Measurements from ENCODE around the gene JAML. TPM values are rescaled to one million over a fixed set of nuclear protein-coding genes. Genes with fewer than 3 reads are reported as not detected.
A peak's percentile ranks its signal among the peaks of the same experiment; 100 is the strongest.

Gene JAML
- total and polyA plus RNA-seq, 9 of the 15 experiments (the other 6 are each of a cell fraction or from before 2014, with no cell fraction given), result 0.05 to 0.32 (median 0.22) TPM; not detected in 4

GRCh38 chr11:118145285-118146227, 79.3 kb downstream of the JAML start (continued):
- TF ChIP-seq HNRNPLL (IDR thresholded peaks at IDR 0.05; ENCODE audit: low read depth, low read length, poor library complexity, severe bottlenecking), result peak; percentile 68

DNA sequence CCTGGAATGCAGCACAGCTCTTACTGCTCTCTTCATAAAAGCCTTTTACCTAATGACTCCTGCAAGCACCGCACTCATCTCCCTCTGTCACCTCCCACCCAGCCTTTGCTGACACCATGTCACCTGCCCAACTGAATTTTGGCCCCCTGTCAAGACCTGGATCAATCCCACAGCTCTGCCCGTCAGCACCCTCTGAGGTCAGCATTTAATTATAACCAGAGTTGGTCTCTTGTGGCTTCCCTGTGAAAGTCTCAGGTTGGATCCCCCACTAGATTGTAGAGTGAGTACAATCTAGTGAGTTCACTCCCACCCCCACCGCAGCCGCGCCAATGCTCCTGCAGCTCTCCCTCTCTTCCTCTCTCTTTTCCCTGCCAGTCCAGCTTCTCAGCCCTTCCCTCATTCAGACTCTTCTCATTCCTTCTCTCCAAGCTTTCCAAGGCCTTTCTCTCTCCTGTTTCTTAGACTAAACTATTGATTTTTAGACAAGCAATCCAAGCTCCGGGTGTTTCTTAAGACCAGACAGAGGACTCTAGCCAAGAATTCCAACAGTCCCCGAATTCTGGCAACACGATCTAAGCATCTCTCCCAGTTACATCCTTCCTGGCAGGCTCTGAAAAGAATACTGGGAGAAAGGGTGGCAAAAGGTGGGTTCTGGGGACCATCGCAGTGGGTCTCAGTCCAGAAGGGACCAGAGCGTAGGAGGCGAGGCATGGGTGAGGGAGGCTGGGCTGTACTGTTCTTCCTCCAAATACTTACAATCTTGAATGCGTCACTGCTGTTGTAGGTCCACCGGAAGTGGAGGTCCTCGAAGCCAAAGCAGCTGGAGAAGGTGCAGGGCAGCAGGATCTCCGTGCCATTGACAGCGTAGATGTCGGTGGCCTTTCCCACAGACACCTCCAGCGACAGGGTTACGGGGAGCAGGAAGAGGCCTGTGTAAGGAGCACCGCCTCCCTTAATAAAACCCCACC, 80.2 kb downstream of the JAML start:
- no peaks in the 10 kb centered on the region for H3K79me2 ChIP-seq (ENCODE audit: control insufficient read depth, insufficient read depth, low read length)
- H3K4me1 ChIP-seq (replicated peaks in 1 of 2; ENCODE audit: control insufficient read depth in 2 of 2, insufficient read depth in 2 of 2, low read length in 2 of 2), result peaks cover 0 to 11% of the 10 kb centered on the region in 2 experiments; a peak in 3 of 5 replicates
- no peaks in the 10 kb centered on the region for H4K20me1 ChIP-seq (replicated peaks; ENCODE audit: control insufficient read depth, insufficient read depth, low read length)
- no TSS peak for BruUV-seq (replicated peaks)
- H3K4me2 ChIP-seq (ENCODE audit: insufficient read depth, low read length), result no peak overlapping the region
- in situ Hi-C loops (cut with MboI) (no loop called here), intact Hi-C loops (cut with micrococcal nuclease) (loop anchor here (1.0 to 2.0 kb wide), 4 partner anchors 27 to 208 kb away; no protein-coding TSS in a partner anchor)
- no peak overlapping the region for H3K27ac ChIP-seq (ENCODE audit: extremely low read depth, low read depth, low read length)
- WGBS (ENCODE audit: insufficient coverage, low coverage, missing lambda C conversion rate), result 5% methylated on average over 20 of the region's 20 CpGs
- H2AFZ ChIP-seq (ENCODE audit: low read depth, low read length), result no peak overlapping the region
- CTCF ChIA-PET (ENCODE audit: low intra/inter-chr PET ratio), result interaction anchor here (0.6 to 2.2 kb wide), 5 partner anchors 27 to 515 kb away, joined by 3 to 17 read pairs (median 5); no protein-coding TSS in a partner anchor
- no peaks in the 10 kb centered on the region for H3K36me3 ChIP-seq (ENCODE audit: control insufficient read depth, insufficient read depth, low read length)
- no peak overlapping the region for H3K4me3 ChIP-seq
- no peak overlapping the region for H3K9ac ChIP-seq (ENCODE audit: insufficient read depth in 1 of 2, low read depth in 2 of 2, low read length in 2 of 2)
- FAIRE-seq, result no peak
- POLR2A ChIA-PET, result interaction anchor here (0.8 to 1.4 kb wide), 3 partner anchors 10 to 29 kb away, joined by 4 to 7 read pairs (median 5); no protein-coding TSS in a partner anchor
- no peaks in the 10 kb centered on the region for H3K9me1 ChIP-seq (ENCODE audit: control insufficient read depth, insufficient read depth, low read length)
- H3K9me3 ChIP-seq (replicated peaks; ENCODE audit: control insufficient read depth, insufficient read depth, low read depth, low read length), result no peaks in the 10 kb centered on the region
- H3K27me3 ChIP-seq (ENCODE audit: control insufficient read depth in 2 of 2, insufficient read depth in 2 of 2, low read length in 2 of 2), result peaks cover 10 to 59% of the 10 kb centered on the region in 2 experiments; a peak in 4 of 5 replicates
- no peak for DNase-seq (ENCODE audit: extremely low read depth in 1 of 4, low spot score in 3 of 4)
- ATAC-seq, result no peak
- TF ChIP-seq GTF2A2 (tag; IDR thresholded peaks at IDR 0.05) (no peak), ZNF609 (CRISPR knock-in tag; IDR thresholded peaks at IDR 0.05; ENCODE audit: borderline replicate concordance) (no peak), NONO (IDR thresholded peaks at IDR 0.05; ENCODE audit: low read depth in 2 of 2, low read length in 1 of 2) (no peak), SRSF9 (IDR thresholded peaks at IDR 0.05; ENCODE audit: borderline replicate concordance, low read depth, low read length) (no peak), CBFA2T2 (conservative IDR thresholded peaks at IDR 0.05) (no peak), ZNF764 (CRISPR knock-in tag; IDR thresholded peaks at IDR 0.05; ENCODE audit: low read depth) (no peak), ZNF184 (CRISPR knock-in tag; IDR thresholded peaks at IDR 0.05) (no peak), ZNF512 (tag; IDR thresholded peaks at IDR 0.05) (no peak)
